A549 (cell line): ENCODE results near the gene NFASC. TPM values are rescaled to one million over a fixed set of nuclear protein-coding genes. Genes with fewer than 3 reads are reported as not detected.

Experiments
- ATAC-seq, 2 experiments: fragments of 200-7000 bp in 1 of 2; fragments of >200 bp in 1 of 2; cut with Nextera tagmentation in 1 of 2; cut with Tn5 transposase in 1 of 2; 3 replicates each; pipeline versions ENCODE4 v1.8.0 to v1.9.1; 2018 to 2020; ENCODE audit warnings: mild to moderate bottlenecking in 1 of 2, moderate library complexity in 1 of 2
- CTCF ChIA-PET: fragments of 300-600 bp; sonication (Branson Sonifier 250); formaldehyde crosslinking; extraction: SDS; loops from one replicate; lab custom pipeline; 2021; ENCODE audit warnings: antibody characterized with exemption, inconsistent platforms; lab: Yijun Ruan, JAX
- POLR2A ChIA-PET: fragments of 350-600 bp; formaldehyde crosslinking; extraction: SDS; loops from one replicate; lab custom pipeline; 2021; ENCODE audit warnings: antibody characterized with exemption, inconsistent platforms; lab: Yijun Ruan, JAX
- DNase-seq, 2 experiments: peaks; one replicate each; pipeline versions ENCODE4 v3.0.0 to v3.0.0-alpha.2; 2011 to 2016; ENCODE audit warnings: low read depth in 1 of 2, low spot score in 1 of 2
- FAIRE-seq: peaks from 2 replicates; lab custom pipeline; 2011; peaks lifted over from hg19 to GRCh38; lab: Jason Lieb, UNC
- H3K27ac ChIP-seq, 2 experiments: fragments of >200 bp; sonication (Bioruptor Twin); formaldehyde crosslinking; 3 replicates each; pipeline ENCODE4 v1.5.1; 2016 to 2017
- H3K4me1 ChIP-seq: fragments of >200 bp; sonication (Bioruptor Twin); formaldehyde crosslinking; 3 replicates; pipeline ENCODE4 v1.6.1; 2016
- H3K4me2 ChIP-seq: fragments of >200 bp; sonication (Bioruptor Twin); formaldehyde crosslinking; 3 replicates; pipeline ENCODE4 v1.6.1; 2016
- H3K4me3 ChIP-seq: fragments of >200 bp; sonication (Bioruptor Twin); formaldehyde crosslinking; 3 replicates; pipeline ENCODE4 v1.5.1; 2016
- H3K9me3 ChIP-seq: fragments of >200 bp; sonication (Bioruptor Twin); formaldehyde crosslinking; 3 replicates; pipeline ENCODE4 v1.6.1; 2016
- ESRRA ChIP-seq: fragments of 150-350 bp; IDR thresholded peaks from 2 replicates; pipeline ENCODE4 v1.6.1; 2014; ENCODE audit warnings: mild to moderate bottlenecking, low read length, borderline replicate concordance
- FOSB ChIP-seq: fragments of 250-450 bp; sonication (Bioruptor Pico); IDR thresholded peaks from 2 replicates; pipeline ENCODE4 v1.5.0; 2020; ENCODE audit warnings: mild to moderate bottlenecking, moderate library complexity
- FOSL2 ChIP-seq, 2 experiments: fragments of 450-650 bp in 1 of 2; fragments of >200 bp in 1 of 2; sonication (Bioruptor Twin) in 1 of 2; formaldehyde crosslinking; IDR thresholded peaks; 2 replicates each; pipeline versions ENCODE4 v1.5.0 to v1.6.1; 2016 to 2020; ENCODE audit warnings: mild to moderate bottlenecking in 1 of 2, moderate library complexity in 1 of 2
- FOXS1 ChIP-seq: fragments of 250-450 bp; sonication (Bioruptor Pico); IDR thresholded peaks from 2 replicates; pipeline ENCODE4 v1.5.0; 2020; ENCODE audit warnings: mild to moderate bottlenecking, moderate library complexity
- HEYL ChIP-seq: fragments of 250-450 bp; sonication (Bioruptor Pico); IDR thresholded peaks from 2 replicates; pipeline ENCODE4 v1.8.0; 2021; ENCODE audit warnings: mild to moderate bottlenecking, moderate library complexity
- HOXB13 ChIP-seq: fragments of 250-450 bp; sonication (Bioruptor Pico); IDR thresholded peaks from 2 replicates; pipeline ENCODE4 v1.5.0; 2020; ENCODE audit warnings: low read depth, mild to moderate bottlenecking, moderate library complexity
- JUN ChIP-seq, 2 experiments: fragments of >200 bp; sonication (Bioruptor Twin); formaldehyde crosslinking; IDR thresholded peaks; 2 replicates in 1 of 2; 3 replicates in 1 of 2; pipeline ENCODE4 v1.6.1; 2016 to 2017
- NFE2L2 ChIP-seq: fragments of 150-350 bp; conservative IDR thresholded peaks from 2 replicates; pipeline ENCODE4 v1.6.1; 2014; ENCODE audit warnings: low read length
- NR3C1 ChIP-seq: fragments of >200 bp; sonication (Bioruptor Twin); formaldehyde crosslinking; IDR thresholded peaks from 3 replicates; pipeline ENCODE4 v1.6.1; 2017
- POLR2A ChIP-seq: IDR thresholded peaks from 2 replicates; pipeline ENCODE4 v1.6.1; 2012; ENCODE audit warnings: mild to moderate bottlenecking, low read length
- POLR2AphosphoS2 ChIP-seq: conservative IDR thresholded peaks from 2 replicates; pipeline ENCODE4 v1.6.1; 2012; ENCODE audit warnings: low read length, improper control_type of control experiment, inconsistent platforms
- RAD21 ChIP-seq, 2 experiments: fragments of >200 bp in 1 of 2; sonication (Bioruptor Twin) in 1 of 2; formaldehyde crosslinking in 1 of 2; IDR thresholded peaks in 1 of 2; conservative IDR thresholded peaks in 1 of 2; 2 replicates in 1 of 2; 3 replicates in 1 of 2; pipeline ENCODE4 v1.6.1; 2012 to 2018; ENCODE audit warnings: inconsistent platforms in 1 of 2
- RARB ChIP-seq: fragments of 250-450 bp; sonication (Bioruptor Pico); IDR thresholded peaks from 2 replicates; pipeline ENCODE4 v1.8.0; 2021; ENCODE audit warnings: mild to moderate bottlenecking, moderate library complexity
- RCOR1 ChIP-seq: fragments of 150-350 bp; IDR thresholded peaks from 2 replicates; pipeline ENCODE4 v1.6.1; 2014; ENCODE audit warnings: antibody characterized with exemption, low read length, low read depth
- RFX5 ChIP-seq: fragments of 450-650 bp; IDR thresholded peaks from 2 replicates; pipeline ENCODE4 v1.7.1; 2014; ENCODE audit warnings: antibody characterized with exemption, mild to moderate bottlenecking, moderate library complexity
- RNF2 ChIP-seq: fragments of 200-600 bp; sonication (generic); IDR thresholded peaks from 2 replicates; pipeline ENCODE4 v1.6.1; 2016; ENCODE audit warnings: low read depth, mild to moderate bottlenecking, antibody characterized with exemption, moderate library complexity, borderline replicate concordance
- TFCP2L1 ChIP-seq: fragments of 250-450 bp; sonication (Bioruptor Pico); IDR thresholded peaks from 2 replicates; pipeline ENCODE4 v1.5.0; 2021; ENCODE audit warnings: mild to moderate bottlenecking
- TP53 ChIP-seq: fragments of 250-450 bp; sonication (Bioruptor Pico); IDR thresholded peaks from 2 replicates; pipeline ENCODE4 v1.5.0; 2021; ENCODE audit warnings: mild to moderate bottlenecking, moderate library complexity
- ZC3H11A ChIP-seq: fragments of 450-650 bp; IDR thresholded peaks from 2 replicates; pipeline ENCODE4 v1.6.1; 2014; ENCODE audit warnings: antibody characterized with exemption, mild to moderate bottlenecking
- ZFP36 ChIP-seq: fragments of 450-650 bp; IDR thresholded peaks from 2 replicates; pipeline ENCODE4 v1.6.1; 2014; ENCODE audit warnings: borderline replicate concordance; ENCODE audit not compliant: partially characterized antibody
- WGBS: methylation state at CpG from one replicate; pipeline ENCODE4 v1.1.6; 2017; ENCODE audit errors: missing lambda C conversion rate; 5-methylcytosine and 5-hydroxymethylcytosine counted together
- polyA plus RNA-seq, 4 experiments: library from polyadenylated mRNA; depleted of rRNA in 3 of 4; stranded (reverse); fragments of >200 nt; fragmentation: RNase III in 1 of 4; extraction: RNeasy Plus Mini Kit Qiagen cat#74134 plus additional on column Dnase treatment in 1 of 4; gene quantifications; 2 replicates in 3 of 4; 3 replicates in 1 of 4; pipeline ENCODE4 v1.2.3, GENCODE V29; 2011 to 2017
- TF ChIP-seq, protein P1 (sequence below): fragments of 200-600 bp; sonication (generic); IDR thresholded peaks from 2 replicates; pipeline ENCODE4 v1.6.1; 2016; ENCODE audit warnings: antibody characterized with exemption, mild to moderate bottlenecking, moderate library complexity
- TF ChIP-seq, protein P2 (sequence below): fragments of 150-350 bp; IDR thresholded peaks from 2 replicates; pipeline ENCODE4 v1.6.1; 2014; ENCODE audit warnings: low read depth, mild to moderate bottlenecking, low read length
- TF ChIP-seq, protein P3 (sequence below): fragments of 250-450 bp; sonication (Bioruptor Pico); IDR thresholded peaks from 2 replicates; pipeline ENCODE4 v1.5.0; 2020; ENCODE audit warnings: low read depth, mild to moderate bottlenecking, moderate library complexity
- TF ChIP-seq, protein P4 (sequence below): fragments of >200 bp; sonication (Bioruptor Twin); formaldehyde crosslinking; IDR thresholded peaks from 3 replicates; pipeline ENCODE4 v1.5.1; 2016
- TF ChIP-seq, protein P5 (sequence below): fragments of >200 bp; sonication (Bioruptor Twin); formaldehyde crosslinking; IDR thresholded peaks from 3 replicates; pipeline ENCODE4 v1.6.1; 2016

NFASC gene
- polyA plus RNA-seq, 2 of the 4 experiments (the other 2 are of a cell fraction): 0.27 to 0.39 TPM

DNA sequence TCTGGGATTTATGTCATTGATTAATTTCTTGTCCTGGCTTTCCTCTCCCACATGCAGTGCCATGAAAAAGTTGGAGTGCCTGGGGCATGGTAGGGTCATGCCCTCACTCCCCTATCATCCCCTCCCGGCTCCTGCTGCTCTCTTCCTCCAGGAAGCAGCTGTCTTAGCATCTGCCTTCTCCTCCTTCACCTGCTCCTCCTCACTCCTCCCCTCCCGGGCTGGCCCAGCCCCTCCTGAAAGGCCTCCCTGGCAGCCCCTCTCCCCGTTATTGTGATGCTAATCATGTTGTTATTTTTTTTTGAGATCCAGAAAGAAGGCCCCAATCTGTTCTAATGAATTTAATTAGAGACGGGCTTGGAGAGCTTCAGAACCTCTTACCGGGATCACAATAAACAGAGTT lies 36.3 kb upstream of the NFASC start:
- Histone ChIP-seq H3K4me2 (no peak overlapping the region), H3K27ac (no peak overlapping the region), H3K9me3 (no peaks in the 10 kb centered on the region), H3K4me1 (no peaks in the 10 kb centered on the region; the same call in 2 of the 3 replicates), H3K4me3 (no peak overlapping the region)
- ATAC-seq (no peak), FAIRE-seq (no peak), DNase-seq (no peak)
- 18% methylated on average over 5 of the region's 5 CpGs for WGBS
- CTCF ChIA-PET: interaction anchor here (2.0 kb wide), 1 partner anchor 43 kb away, joined by 7 read pairs; no protein-coding TSS in a partner anchor
- POLR2A ChIA-PET: no interaction called here
- TF ChIP-seq RCOR1 (no peak), POLR2AphosphoS2 (no peak), FOSL2 (IDR thresholded peaks at IDR 0.05) (no peak), FOSL2 (CRISPR knock-in tag; IDR thresholded peaks at IDR 0.05) (no peak), FOXS1 (CRISPR knock-in tag) (no peak), ZC3H11A (no peak), HEYL (CRISPR knock-in tag) (no peak), RARB (CRISPR knock-in tag) (no peak)
- TF ChIP-seq, protein P1, sequence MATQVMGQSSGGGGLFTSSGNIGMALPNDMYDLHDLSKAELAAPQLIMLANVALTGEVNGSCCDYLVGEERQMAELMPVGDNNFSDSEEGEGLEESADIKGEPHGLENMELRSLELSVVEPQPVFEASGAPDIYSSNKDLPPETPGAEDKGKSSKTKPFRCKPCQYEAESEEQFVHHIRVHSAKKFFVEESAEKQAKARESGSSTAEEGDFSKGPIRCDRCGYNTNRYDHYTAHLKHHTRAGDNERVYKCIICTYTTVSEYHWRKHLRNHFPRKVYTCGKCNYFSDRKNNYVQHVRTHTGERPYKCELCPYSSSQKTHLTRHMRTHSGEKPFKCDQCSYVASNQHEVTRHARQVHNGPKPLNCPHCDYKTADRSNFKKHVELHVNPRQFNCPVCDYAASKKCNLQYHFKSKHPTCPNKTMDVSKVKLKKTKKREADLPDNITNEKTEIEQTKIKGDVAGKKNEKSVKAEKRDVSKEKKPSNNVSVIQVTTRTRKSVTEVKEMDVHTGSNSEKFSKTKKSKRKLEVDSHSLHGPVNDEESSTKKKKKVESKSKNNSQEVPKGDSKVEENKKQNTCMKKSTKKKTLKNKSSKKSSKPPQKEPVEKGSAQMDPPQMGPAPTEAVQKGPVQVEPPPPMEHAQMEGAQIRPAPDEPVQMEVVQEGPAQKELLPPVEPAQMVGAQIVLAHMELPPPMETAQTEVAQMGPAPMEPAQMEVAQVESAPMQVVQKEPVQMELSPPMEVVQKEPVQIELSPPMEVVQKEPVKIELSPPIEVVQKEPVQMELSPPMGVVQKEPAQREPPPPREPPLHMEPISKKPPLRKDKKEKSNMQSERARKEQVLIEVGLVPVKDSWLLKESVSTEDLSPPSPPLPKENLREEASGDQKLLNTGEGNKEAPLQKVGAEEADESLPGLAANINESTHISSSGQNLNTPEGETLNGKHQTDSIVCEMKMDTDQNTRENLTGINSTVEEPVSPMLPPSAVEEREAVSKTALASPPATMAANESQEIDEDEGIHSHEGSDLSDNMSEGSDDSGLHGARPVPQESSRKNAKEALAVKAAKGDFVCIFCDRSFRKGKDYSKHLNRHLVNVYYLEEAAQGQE: no peak
- TF ChIP-seq, protein P2, sequence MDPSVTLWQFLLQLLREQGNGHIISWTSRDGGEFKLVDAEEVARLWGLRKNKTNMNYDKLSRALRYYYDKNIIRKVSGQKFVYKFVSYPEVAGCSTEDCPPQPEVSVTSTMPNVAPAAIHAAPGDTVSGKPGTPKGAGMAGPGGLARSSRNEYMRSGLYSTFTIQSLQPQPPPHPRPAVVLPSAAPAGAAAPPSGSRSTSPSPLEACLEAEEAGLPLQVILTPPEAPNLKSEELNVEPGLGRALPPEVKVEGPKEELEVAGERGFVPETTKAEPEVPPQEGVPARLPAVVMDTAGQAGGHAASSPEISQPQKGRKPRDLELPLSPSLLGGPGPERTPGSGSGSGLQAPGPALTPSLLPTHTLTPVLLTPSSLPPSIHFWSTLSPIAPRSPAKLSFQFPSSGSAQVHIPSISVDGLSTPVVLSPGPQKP: no peak

DNA sequence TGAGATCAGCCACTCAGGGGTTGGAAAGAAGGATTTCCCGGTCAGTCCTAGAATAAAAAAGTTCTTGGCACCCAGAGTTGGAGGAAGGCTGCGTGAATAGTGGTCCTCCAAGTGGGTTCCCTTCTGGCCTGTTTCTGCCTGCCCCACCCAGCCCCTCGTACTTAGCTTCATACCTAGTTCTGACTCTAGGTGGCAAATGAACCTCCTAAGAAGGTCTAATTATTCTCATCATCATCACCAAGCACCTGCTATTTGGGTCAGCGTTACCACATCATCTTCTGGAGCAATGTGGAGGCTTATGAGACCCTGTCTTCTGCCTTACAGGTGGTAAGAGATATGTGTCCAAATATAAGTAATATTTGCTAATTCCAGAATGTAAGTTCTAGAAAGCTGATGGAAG lies 35.9 kb upstream of the NFASC start:
- no peak overlapping the region for H3K27ac ChIP-seq
- DNase-seq (no peak), FAIRE-seq (no peak), ATAC-seq (no peak)
- no peaks in the 10 kb centered on the region for H3K4me1 ChIP-seq
- no peak overlapping the region for H3K4me3 ChIP-seq
- no peak overlapping the region for H3K4me2 ChIP-seq
- H3K9me3 ChIP-seq: no peaks in the 10 kb centered on the region
- ChIA-PET POLR2A (no interaction called here), CTCF (interaction anchor here (2.0 kb wide), 1 partner anchor 43 kb away, joined by 7 read pairs; no protein-coding TSS in a partner anchor)
- 2% methylated on average over 4 of the region's 4 CpGs for WGBS
- TF ChIP-seq ZC3H11A (no peak), ESRRA (no peak), POLR2A (no peak), HOXB13 (no peak), RNF2 (no peak), FOXS1 (CRISPR knock-in tag) (no peak), POLR2AphosphoS2 (no peak), RAD21 (conservative IDR thresholded peaks at IDR 0.05 in 1 of 2, IDR thresholded peaks at IDR 0.05 in 1 of 2) (no peak), RFX5 (no peak), ZFP36 (no peak)

DNA sequence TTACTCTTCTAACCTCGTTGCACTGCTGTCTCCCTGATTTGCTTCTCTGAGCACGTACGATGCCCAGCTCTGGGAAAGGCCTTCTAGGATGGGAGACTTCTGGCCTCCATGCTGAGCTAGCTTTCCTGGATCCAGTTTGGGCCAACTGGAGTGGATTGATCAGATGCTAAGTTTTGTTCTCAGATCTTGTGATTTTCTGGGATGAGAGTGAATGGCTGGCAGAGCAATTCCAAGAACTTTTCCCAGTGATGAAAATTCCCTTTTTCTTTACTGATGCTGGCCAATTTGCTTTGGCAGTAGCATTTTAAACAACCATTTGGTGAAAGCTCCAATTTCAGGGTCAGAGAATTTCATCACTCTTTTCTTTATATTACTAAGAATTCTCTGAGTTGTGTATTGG lies 34.9 kb upstream of the NFASC start:
- CTCF ChIA-PET: interaction anchor here (2.6 kb wide), 1 partner anchor 29 kb away, joined by 8 read pairs; no protein-coding TSS in a partner anchor
- WGBS: 45% methylated on average over 3 of the region's 3 CpGs
- TF ChIP-seq FOSB: no peak
- TF ChIP-seq POLR2AphosphoS2: no peak
- no peak for TF ChIP-seq NR3C1
- TF ChIP-seq RNF2: no peak
- TF ChIP-seq, protein P3, sequence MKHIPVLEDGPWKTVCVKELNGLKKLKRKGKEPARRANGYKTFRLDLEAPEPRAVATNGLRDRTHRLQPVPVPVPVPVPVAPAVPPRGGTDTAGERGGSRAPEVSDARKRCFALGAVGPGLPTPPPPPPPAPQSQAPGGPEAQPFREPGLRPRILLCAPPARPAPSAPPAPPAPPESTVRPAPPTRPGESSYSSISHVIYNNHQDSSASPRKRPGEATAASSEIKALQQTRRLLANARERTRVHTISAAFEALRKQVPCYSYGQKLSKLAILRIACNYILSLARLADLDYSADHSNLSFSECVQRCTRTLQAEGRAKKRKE (CRISPR knock-in tag): no peak
- TF ChIP-seq HOXB13: no peak
- no peak for TF ChIP-seq RAD21 (conservative IDR thresholded peaks at IDR 0.05 in 1 of 2, IDR thresholded peaks at IDR 0.05 in 1 of 2)
- TF ChIP-seq NFE2L2: no peak
- TF ChIP-seq, protein P4, sequence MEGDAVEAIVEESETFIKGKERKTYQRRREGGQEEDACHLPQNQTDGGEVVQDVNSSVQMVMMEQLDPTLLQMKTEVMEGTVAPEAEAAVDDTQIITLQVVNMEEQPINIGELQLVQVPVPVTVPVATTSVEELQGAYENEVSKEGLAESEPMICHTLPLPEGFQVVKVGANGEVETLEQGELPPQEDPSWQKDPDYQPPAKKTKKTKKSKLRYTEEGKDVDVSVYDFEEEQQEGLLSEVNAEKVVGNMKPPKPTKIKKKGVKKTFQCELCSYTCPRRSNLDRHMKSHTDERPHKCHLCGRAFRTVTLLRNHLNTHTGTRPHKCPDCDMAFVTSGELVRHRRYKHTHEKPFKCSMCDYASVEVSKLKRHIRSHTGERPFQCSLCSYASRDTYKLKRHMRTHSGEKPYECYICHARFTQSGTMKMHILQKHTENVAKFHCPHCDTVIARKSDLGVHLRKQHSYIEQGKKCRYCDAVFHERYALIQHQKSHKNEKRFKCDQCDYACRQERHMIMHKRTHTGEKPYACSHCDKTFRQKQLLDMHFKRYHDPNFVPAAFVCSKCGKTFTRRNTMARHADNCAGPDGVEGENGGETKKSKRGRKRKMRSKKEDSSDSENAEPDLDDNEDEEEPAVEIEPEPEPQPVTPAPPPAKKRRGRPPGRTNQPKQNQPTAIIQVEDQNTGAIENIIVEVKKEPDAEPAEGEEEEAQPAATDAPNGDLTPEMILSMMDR: no peak
- TF ChIP-seq, protein P5, sequence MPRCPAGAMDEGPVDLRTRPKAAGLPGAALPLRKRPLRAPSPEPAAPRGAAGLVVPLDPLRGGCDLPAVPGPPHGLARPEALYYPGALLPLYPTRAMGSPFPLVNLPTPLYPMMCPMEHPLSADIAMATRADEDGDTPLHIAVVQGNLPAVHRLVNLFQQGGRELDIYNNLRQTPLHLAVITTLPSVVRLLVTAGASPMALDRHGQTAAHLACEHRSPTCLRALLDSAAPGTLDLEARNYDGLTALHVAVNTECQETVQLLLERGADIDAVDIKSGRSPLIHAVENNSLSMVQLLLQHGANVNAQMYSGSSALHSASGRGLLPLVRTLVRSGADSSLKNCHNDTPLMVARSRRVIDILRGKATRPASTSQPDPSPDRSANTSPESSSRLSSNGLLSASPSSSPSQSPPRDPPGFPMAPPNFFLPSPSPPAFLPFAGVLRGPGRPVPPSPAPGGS: no peak
- no peak for TF ChIP-seq ESRRA
- no peak for TF ChIP-seq RFX5
- TF ChIP-seq JUN (IDR thresholded peaks at IDR 0.05): no peak
- TF ChIP-seq TFCP2L1 (CRISPR knock-in tag): no peak
- no peak for TF ChIP-seq TP53

More for the DNA sequence above, 34.9 kb upstream of the NFASC start:
- Histone ChIP-seq H3K4me1 (no peaks in the 10 kb centered on the region), H3K4me2 (no peak overlapping the region), H3K4me3 (no peak overlapping the region), H3K9me3 (no peaks in the 10 kb centered on the region), H3K27ac (no peak overlapping the region)
- FAIRE-seq: no peak
- no peak for DNase-seq
- POLR2A ChIA-PET: no interaction called here
- no peak for ATAC-seq
